Coronary artery (tissue), 2 donors: ENCODE results near the gene THADA.

Source experiments
- DNase-seq: peaks from one replicate; pipeline ENCODE4 v3.0.0-alpha.2; 2017; ENCODE audit warnings: low spot score
- H3K27ac ChIP-seq, 2 donors: fragments of 200-600 bp; sonication (generic); one replicate each; pipeline ENCODE4 v1.5.1; 2016 to 2019
- H3K4me3 ChIP-seq: fragments of 200-600 bp; sonication (generic); 2 replicates; pipeline ENCODE4 v1.5.1; 2016; ENCODE audit warnings: mild to moderate bottlenecking, moderate library complexity
- TF ChIP-seq, protein P1 (sequence below): fragments of 200-600 bp; sonication (generic); IDR thresholded peaks from one replicate; pipeline ENCODE4 v1.5.1; 2019; ENCODE audit warnings: antibody characterized with exemption

Gene THADA

DNA sequence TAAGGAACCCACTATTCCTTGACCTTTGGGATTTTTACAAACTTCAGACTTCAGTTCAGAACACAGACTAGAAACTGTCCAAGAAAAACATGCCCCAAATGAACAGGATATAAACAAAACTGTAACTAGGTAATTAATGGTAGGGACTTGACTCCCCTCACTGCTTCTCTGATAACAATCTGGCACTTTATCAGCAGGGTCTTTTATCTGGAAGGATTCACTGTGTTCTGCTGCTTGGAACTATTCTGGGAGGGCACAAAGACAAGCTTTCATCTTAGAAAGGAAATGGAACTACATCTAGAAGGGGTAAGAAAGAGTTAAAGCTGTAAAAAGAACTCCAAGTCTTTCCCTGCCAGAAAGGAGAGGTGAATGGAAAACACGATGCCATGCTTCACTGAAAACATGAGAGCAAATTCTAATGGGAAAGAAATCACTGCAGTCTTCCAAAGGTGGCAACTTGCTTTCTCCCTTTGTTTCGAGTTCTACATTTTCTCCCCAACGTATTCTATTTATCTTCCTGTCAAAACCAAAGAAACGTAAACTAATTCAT, 181.2 kb downstream of the THADA start:
- TF ChIP-seq, protein P1, sequence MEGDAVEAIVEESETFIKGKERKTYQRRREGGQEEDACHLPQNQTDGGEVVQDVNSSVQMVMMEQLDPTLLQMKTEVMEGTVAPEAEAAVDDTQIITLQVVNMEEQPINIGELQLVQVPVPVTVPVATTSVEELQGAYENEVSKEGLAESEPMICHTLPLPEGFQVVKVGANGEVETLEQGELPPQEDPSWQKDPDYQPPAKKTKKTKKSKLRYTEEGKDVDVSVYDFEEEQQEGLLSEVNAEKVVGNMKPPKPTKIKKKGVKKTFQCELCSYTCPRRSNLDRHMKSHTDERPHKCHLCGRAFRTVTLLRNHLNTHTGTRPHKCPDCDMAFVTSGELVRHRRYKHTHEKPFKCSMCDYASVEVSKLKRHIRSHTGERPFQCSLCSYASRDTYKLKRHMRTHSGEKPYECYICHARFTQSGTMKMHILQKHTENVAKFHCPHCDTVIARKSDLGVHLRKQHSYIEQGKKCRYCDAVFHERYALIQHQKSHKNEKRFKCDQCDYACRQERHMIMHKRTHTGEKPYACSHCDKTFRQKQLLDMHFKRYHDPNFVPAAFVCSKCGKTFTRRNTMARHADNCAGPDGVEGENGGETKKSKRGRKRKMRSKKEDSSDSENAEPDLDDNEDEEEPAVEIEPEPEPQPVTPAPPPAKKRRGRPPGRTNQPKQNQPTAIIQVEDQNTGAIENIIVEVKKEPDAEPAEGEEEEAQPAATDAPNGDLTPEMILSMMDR, result no peak
- Histone ChIP-seq H3K4me3 (no peak overlapping the region), H3K27ac (peak overlapping the region; percentile 54 to 70)
- DNase-seq, result no peak

DNA sequence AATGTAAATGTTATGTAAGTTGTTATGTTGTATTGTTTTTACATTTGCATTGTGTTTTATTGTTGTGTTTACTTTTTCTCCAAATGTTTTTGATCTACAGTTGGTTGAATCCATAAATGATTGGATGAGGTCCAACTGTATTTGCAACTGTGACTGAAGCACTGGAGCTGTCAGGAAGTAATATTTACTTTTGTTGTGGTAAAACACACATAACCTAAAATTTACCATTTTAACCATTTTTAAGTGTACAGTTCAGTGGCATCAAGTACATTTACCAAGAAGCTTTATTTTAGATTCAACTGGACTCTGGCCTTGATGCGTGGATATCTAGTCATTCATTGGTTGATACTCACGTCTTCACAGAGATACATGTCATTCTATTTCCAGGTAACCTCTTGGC, 181.8 kb downstream of the THADA start:
- no peak for DNase-seq
- Histone ChIP-seq H3K27ac (peak overlapping the region; percentile 54), H3K4me3 (no peak overlapping the region)
- TF ChIP-seq, protein P1, result no peak

DNA sequence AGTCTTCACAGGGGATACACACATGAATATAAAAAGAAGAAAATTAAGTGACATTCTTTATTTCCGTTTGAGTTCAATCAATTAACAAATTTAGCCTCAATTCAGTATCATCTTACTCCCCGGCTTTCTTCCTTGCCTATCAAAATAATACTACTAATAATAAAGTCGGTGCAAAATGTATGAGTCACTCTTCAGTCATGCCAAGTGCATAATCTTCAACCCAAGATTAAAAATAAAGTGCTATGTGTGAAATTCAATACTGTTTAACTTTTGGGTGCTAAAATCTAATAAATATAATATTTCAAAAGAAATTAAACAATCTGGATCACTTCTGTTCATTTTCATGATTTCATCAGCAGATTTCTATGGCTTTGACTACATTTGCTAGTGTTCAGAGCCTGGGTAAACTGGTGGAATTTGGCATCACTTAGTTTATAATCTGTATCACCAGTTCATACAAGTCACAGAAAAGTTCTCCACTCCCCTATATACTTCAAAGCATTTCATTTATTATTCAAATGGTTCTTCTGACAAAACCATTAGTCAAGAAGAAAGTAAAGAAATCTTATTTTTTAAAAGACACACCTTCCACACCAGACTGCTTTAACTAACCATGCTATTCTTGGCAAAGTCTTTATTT, 183.6 kb downstream of the THADA start:
- no peak overlapping the region for H3K4me3 ChIP-seq
- TF ChIP-seq, protein P1, result no peak
- H3K27ac ChIP-seq, result peak overlapping the region in 1 of 2 donors; percentile 49
- no peak for DNase-seq

DNA sequence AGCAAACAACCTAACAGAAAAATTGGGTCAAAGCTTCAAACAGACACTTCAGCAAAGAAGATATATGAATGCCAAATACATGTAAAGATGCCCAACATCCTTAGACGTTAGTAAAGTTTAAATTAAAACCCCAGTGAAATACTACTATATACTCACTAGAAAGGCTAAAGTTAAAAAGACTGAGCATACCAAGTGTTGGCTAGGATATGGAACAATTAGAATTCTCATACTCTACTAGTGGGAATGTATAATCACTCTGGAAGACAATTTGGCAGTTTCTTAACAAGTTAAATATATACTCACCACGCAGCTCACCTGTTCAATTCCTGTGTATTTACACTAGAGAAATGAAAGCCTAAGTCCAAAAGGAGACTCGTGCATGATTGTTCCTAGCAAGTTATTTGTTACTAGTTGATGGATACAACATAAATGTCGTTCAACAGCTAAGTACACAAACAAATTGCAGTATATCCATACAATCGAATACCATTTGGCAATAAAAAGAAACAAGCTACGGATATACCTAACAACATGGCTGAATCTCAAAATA, 185.7 kb downstream of the THADA start:
- TF ChIP-seq, protein P1, result no peak
- H3K4me3 ChIP-seq, result no peak overlapping the region
- no peak for DNase-seq
- no peak overlapping the region for H3K27ac ChIP-seq

DNA sequence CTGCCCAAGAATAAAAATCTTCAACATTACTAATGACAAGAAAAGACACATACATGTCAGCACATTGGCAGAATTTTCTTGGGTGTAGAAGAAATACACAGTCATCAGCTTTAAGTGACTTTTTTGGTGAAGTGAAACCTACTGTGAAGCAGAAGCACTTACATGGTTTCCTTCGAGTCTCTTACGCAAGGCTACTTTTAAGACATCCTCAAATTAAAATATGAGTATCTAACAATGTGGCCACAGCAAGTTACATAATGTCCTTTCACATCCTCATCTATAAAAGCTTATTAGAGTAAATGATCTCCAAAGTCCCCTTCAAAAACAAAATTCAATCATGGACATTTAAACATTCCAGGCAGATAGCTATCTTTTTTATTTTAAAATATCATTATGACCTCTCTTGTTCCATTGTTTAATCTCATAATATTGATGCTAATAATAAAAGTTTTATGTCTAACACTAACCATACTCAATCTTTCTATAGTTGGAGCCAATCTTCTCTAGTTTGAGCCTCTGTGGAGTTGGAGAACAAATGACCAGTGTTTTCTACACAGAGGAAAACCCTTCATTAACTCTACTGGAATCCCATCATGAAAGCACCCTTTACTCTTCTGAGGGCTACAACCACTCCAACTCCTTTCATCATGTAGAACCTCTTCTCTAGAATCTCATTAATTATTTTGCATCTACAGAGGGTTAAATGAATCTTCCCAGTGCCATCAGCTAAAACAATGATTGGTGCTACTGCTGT, 187.3 kb downstream of the THADA start:
- TF ChIP-seq, protein P1, result no peak
- no peak overlapping the region for H3K4me3 ChIP-seq
- DNase-seq, result no peak
- peak overlapping the region in 1 of 2 donors; percentile 59 for H3K27ac ChIP-seq

DNA sequence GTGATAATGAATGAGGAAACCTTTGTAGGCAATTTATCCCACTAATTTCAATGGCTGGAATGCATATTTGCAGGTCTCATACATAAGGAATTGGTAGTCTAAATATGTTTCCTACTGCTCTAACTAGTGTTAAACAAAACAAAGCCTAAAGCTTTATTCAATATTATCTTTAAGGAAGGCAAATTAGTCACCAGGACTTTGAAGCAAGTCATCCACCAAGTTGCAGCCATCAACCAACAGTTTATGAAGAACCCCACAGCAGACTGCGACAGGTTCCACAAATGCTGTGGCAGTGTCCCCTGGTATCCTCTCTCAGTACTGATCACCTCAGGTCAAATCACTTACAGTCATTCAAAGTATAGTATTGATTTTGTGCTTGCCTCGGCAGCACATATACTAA, 187.9 kb downstream of the THADA start:
- TF ChIP-seq, protein P1, result no peak
- no peak for DNase-seq
- peak overlapping the region in 1 of 2 donors; percentile 59 for H3K27ac ChIP-seq
- no peak overlapping the region for H3K4me3 ChIP-seq
